Ishikawa (cell line): ENCODE measurements around the gene RAB19.

Experiments
- CEBPB ChIP-seq: IDR thresholded peaks from 2 replicates; pipeline ENCODE4 v1.6.1; 2012
- CREB1 ChIP-seq: IDR thresholded peaks from 2 replicates; pipeline ENCODE4 v1.6.1; 2012; ENCODE audit warnings: low read depth
- EGR1 ChIP-seq: IDR thresholded peaks from 2 replicates; pipeline ENCODE4 v1.6.1; 2012
- EP300 ChIP-seq: IDR thresholded peaks from 2 replicates; pipeline ENCODE4 v1.6.1; 2012; ENCODE audit warnings: borderline replicate concordance
- FOXM1 ChIP-seq: IDR thresholded peaks from 2 replicates; pipeline ENCODE4 v1.6.1; 2012; ENCODE audit warnings: low read depth, borderline replicate concordance
- MAX ChIP-seq: IDR thresholded peaks from 2 replicates; pipeline ENCODE4 v1.6.1; 2012
- NFIC ChIP-seq: IDR thresholded peaks from 2 replicates; pipeline ENCODE4 v1.6.1; 2012
- RAD21 ChIP-seq: IDR thresholded peaks from 2 replicates; pipeline ENCODE4 v1.6.1; 2012; ENCODE audit warnings: low read depth
- TAF1 ChIP-seq: IDR thresholded peaks from 2 replicates; pipeline ENCODE4 v1.6.1; 2012; ENCODE audit warnings: low read depth, mild to moderate bottlenecking
- TCF12 ChIP-seq: IDR thresholded peaks from 2 replicates; pipeline ENCODE4 v1.6.1; 2012; ENCODE audit warnings: low read depth
- TEAD4 ChIP-seq: IDR thresholded peaks from 2 replicates; pipeline ENCODE4 v1.6.1; 2012
- USF1 ChIP-seq: IDR thresholded peaks from 2 replicates; pipeline ENCODE4 v1.6.1; 2012
- YY1 ChIP-seq: IDR thresholded peaks from 2 replicates; pipeline ENCODE4 v1.6.1; 2012; ENCODE audit warnings: low read depth
- ZBTB7A ChIP-seq: IDR thresholded peaks from 2 replicates; pipeline ENCODE4 v1.6.1; 2012; ENCODE audit warnings: low read depth
- TF ChIP-seq, protein P1 (sequence below): IDR thresholded peaks from 2 replicates; pipeline ENCODE4 v1.6.1; 2012; ENCODE audit warnings: low read depth, mild to moderate bottlenecking

The RAB19 gene

DNA sequence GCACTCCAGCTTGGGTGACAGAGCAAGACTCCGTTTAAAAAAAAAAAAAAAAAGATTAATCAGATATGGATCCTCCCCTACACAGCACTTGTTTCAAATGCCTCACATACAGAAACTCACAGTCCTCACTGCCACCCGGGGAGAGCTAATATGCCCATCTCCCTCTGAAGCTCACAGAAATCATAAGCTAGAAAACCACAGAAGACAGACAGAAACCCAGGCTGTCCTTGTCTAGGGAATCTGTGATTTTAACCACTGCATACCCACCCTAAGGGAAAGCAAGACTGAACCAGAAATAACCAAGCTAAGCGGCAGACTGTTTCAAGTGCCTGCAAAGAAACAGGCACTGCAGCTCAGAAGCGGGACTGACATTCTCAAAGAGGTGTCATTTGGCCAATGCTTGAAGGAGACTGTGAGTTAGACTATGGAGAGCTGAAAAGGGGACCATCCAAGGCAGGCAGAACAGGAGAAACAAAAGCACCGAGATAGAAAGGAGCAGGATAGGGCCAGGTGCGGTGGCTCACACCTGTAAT is 43.1 kb upstream of the RAB19 start:
- no peak for TF ChIP-seq YY1
- no peak for TF ChIP-seq EGR1

- TF ChIP-seq TCF12 (no peak), MAX (no peak), CEBPB (no peak), USF1 (no peak), YY1 (no peak), NFIC (no peak), TEAD4 (no peak), ZBTB7A (no peak), RAD21 (no peak), CREB1 (no peak), TAF1 (no peak), FOXM1 (no peak), EP300 (no peak), EGR1 (no peak)
- TF ChIP-seq, protein P1, sequence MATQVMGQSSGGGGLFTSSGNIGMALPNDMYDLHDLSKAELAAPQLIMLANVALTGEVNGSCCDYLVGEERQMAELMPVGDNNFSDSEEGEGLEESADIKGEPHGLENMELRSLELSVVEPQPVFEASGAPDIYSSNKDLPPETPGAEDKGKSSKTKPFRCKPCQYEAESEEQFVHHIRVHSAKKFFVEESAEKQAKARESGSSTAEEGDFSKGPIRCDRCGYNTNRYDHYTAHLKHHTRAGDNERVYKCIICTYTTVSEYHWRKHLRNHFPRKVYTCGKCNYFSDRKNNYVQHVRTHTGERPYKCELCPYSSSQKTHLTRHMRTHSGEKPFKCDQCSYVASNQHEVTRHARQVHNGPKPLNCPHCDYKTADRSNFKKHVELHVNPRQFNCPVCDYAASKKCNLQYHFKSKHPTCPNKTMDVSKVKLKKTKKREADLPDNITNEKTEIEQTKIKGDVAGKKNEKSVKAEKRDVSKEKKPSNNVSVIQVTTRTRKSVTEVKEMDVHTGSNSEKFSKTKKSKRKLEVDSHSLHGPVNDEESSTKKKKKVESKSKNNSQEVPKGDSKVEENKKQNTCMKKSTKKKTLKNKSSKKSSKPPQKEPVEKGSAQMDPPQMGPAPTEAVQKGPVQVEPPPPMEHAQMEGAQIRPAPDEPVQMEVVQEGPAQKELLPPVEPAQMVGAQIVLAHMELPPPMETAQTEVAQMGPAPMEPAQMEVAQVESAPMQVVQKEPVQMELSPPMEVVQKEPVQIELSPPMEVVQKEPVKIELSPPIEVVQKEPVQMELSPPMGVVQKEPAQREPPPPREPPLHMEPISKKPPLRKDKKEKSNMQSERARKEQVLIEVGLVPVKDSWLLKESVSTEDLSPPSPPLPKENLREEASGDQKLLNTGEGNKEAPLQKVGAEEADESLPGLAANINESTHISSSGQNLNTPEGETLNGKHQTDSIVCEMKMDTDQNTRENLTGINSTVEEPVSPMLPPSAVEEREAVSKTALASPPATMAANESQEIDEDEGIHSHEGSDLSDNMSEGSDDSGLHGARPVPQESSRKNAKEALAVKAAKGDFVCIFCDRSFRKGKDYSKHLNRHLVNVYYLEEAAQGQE = no peak
Measured at GRCh38 chr7:140364819-140365218, 39.0 kb upstream of the RAB19 start.

DNA sequence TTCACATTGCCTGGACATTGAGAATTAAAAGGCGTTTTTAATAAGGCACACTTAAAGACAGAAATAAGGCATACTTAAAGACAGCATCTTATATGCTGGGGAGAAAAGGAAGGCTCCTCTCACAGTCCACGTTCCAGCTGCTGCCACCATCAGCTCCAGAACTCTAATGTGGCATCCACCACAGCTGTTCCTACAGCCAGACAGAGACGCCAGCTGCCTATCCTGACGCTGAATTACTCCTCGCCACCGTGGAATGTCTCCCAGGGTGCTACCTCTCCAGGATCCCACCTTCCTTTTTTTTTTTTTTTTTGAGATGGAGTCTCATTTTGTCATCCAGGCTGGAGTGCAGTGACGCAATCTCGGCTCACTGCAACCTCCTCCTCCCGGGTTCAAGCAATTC is 36.3 kb upstream of the RAB19 start:
- TF ChIP-seq TAF1 = no peak
- TF ChIP-seq CREB1 = no peak
- no peak for TF ChIP-seq NFIC
- TF ChIP-seq, protein P1 = no peak
- no peak for TF ChIP-seq EGR1
- no peak for TF ChIP-seq USF1
- TF ChIP-seq CEBPB = no peak
- TF ChIP-seq TEAD4 = no peak

DNA sequence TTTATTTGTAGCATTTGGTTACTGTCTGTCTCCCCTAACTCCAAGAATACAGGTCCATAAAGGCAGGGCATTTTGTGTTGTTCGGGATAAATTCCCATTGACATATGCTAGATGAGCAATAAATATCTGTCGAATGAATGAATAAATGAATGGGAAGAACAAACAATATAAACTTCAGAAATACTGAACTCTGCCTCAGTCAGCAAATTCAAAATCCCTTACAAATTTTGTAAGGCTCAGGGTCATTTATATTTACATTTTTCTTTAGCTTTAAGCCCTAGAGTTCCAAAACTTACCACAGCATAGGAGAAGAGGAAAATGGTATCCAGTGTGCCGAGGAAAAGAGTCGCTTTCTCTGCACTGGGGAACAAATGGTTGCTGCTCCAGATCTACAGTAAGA is 34.6 kb upstream of the RAB19 start:
- no peak for TF ChIP-seq CEBPB
- TF ChIP-seq FOXM1 = no peak
- TF ChIP-seq YY1 = no peak
- no peak for TF ChIP-seq EGR1
- no peak for TF ChIP-seq RAD21
- no peak for TF ChIP-seq EP300
- no peak for TF ChIP-seq ZBTB7A
- no peak for TF ChIP-seq TEAD4
- no peak for TF ChIP-seq USF1
- no peak for TF ChIP-seq NFIC
- no peak for TF ChIP-seq TCF12

DNA sequence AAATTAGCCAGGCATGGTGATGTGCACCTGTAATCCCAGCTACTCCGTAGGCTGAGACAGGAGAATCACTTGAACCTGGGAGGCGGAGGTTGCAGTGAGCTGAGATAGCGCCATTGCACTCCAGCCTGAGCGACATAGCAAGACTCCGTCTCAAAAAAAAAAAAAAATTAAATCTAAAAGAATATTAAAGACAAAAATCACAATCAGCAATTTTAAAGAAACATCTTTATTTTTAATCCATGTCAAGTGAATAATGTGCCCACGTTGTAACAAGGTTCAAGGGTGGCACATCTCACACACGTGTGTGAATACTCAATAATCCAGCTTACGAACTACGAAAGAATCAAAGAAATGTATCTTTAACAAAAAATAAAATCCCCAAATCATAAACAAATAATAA is 28.5 kb upstream of the RAB19 start:
- no peak for TF ChIP-seq CREB1
- no peak for TF ChIP-seq MAX
- no peak for TF ChIP-seq CEBPB
- TF ChIP-seq TEAD4 = no peak
- TF ChIP-seq EGR1 = no peak
- TF ChIP-seq ZBTB7A = no peak
- TF ChIP-seq YY1 = no peak
- TF ChIP-seq EP300 = no peak
- TF ChIP-seq, protein P1 = no peak
- TF ChIP-seq USF1 = no peak
- no peak for TF ChIP-seq FOXM1
- no peak for TF ChIP-seq TCF12
